ENCODE measurements around the gene SH3PXD2A. TPM values are rescaled to one million over a fixed set of nuclear protein-coding genes. Genes with fewer than 3 reads are reported as not detected.

SH3PXD2A gene
- total and polyA plus RNA-seq, 2 donors (not counting 1 experiment from before 2014, with no cell fraction given): 3.2 to 33.5 TPM

- intact Hi-C loops (cut with micrococcal nuclease): no loop called here
- peak; percentile 60 for DNase-seq
- Histone ChIP-seq H3K9me3 (ENCODE audit: control extremely low read depth in 1 of 3, control insufficient read depth in 2 of 3, insufficient read depth in 1 of 3, low read length in 2 of 3) (peaks cover 0 to 8% (median 0%) of the 10 kb centered on the region in 3 donors), H3K9ac (ENCODE audit: low read length) (peak overlapping the region; percentile 73), H3K27me3 (replicated peaks in 1 of 4; ENCODE audit: control extremely low read depth in 1 of 4, control insufficient read depth in 3 of 4, insufficient read depth in 4 of 4, low read length in 3 of 4) (peaks cover 0 to 7% (median 0%) of the 10 kb centered on the region in 4 experiments), H3K27ac (ENCODE audit: low read length in 2 of 2) (peak overlapping the region; percentile 34 to 35), H3K4me3 (ENCODE audit: control extremely low read depth in 1 of 5, extremely low read depth in 1 of 5, insufficient read depth in 1 of 5, low read depth in 2 of 5, low read length in 4 of 5) (peak overlapping the region; percentile 38 to 77 (median 69)), H3K4me2 (replicated peaks; ENCODE audit: low read depth, low read length, poor library complexity, severe bottlenecking) (peak overlapping the region; percentile 85), H3K36me3 (replicated peaks in 1 of 2; ENCODE audit: control extremely low read depth in 1 of 2, control insufficient read depth in 1 of 2, extremely low read depth in 1 of 2, insufficient read depth in 2 of 2, low read length in 1 of 2) (no peaks in the 10 kb centered on the region), H4K20me1 (ENCODE audit: control insufficient read depth, insufficient read depth, low read length, poor library complexity, severe bottlenecking) (no peaks in the 10 kb centered on the region), H3K79me2 (ENCODE audit: control insufficient read depth, insufficient read depth, low read length) (no peaks in the 10 kb centered on the region), H3K4me1 (ENCODE audit: control insufficient read depth in 2 of 2, insufficient read depth in 2 of 2, low read length in 2 of 2) (peaks cover 43 to 49% of the 10 kb centered on the region in 2 donors), H2AFZ (ENCODE audit: insufficient read depth, low read depth, low read length, poor library complexity, severe bottlenecking) (peak overlapping the region; percentile 95)
- Mint-ChIP-seq H3K4me1 (peaks cover 45% of the 10 kb centered on the region), H3K27me3 (peaks cover 6% of the 10 kb centered on the region), H3K9me3 (ENCODE audit: insufficient read depth) (no peaks in the 10 kb centered on the region), H3K27ac (peak overlapping the region; percentile 75), H3K4me3 (peak overlapping the region; percentile 93)
- TF ChIP-seq EZH2 (IDR thresholded peaks at IDR 0.05; ENCODE audit: borderline replicate concordance, insufficient read depth, low read depth, low read length, poor library complexity, severe bottlenecking) (no peak), CTCF (IDR thresholded peaks at IDR 0.05) (no peak)
- peak; percentile 80 for ATAC-seq (ENCODE audit: low read depth)
- POLR2A ChIA-PET: interaction anchor here (0.6 kb wide), 1 partner anchor 122 kb away, joined by 3 read pairs; no protein-coding TSS in a partner anchor
- CTCF ChIA-PET: interaction anchor here (0.9 to 1.5 kb wide), 3 partner anchors 8 to 85 kb away, joined by 3 to 4 read pairs (median 3); no protein-coding TSS in a partner anchor
- WGBS (ENCODE audit: insufficient coverage): 1% methylated on average over 27 of the region's 28 CpGs
These were observed 83.1 kb downstream of the SH3PXD2A start for GRCh38 chr10:103772096-103772845.

- peaks cover 57% of the 10 kb centered on the region for H3K4me1 Mint-ChIP-seq
- CTCF ChIA-PET: no interaction called here
- no peak for DNase-seq
- Histone ChIP-seq H3K36me3 (replicated peaks in 1 of 2; ENCODE audit: control extremely low read depth in 1 of 2, control insufficient read depth in 1 of 2, extremely low read depth in 1 of 2, insufficient read depth in 2 of 2, low read length in 1 of 2) (no peaks in the 10 kb centered on the region), H3K27ac (ENCODE audit: low read length in 2 of 2) (no peak overlapping the region), H2AFZ (ENCODE audit: insufficient read depth, low read depth, low read length, poor library complexity, severe bottlenecking) (no peak overlapping the region), H3K4me3 (ENCODE audit: control extremely low read depth in 1 of 5, extremely low read depth in 1 of 5, insufficient read depth in 1 of 5, low read depth in 2 of 5, low read length in 4 of 5) (no peak overlapping the region), H3K4me2 (replicated peaks; ENCODE audit: low read depth, low read length, poor library complexity, severe bottlenecking) (no peak overlapping the region), H3K9ac (ENCODE audit: low read length) (no peak overlapping the region), H4K20me1 (ENCODE audit: control insufficient read depth, insufficient read depth, low read length, poor library complexity, severe bottlenecking) (no peaks in the 10 kb centered on the region), H3K27me3 (replicated peaks in 1 of 4; ENCODE audit: control extremely low read depth in 1 of 4, control insufficient read depth in 3 of 4, insufficient read depth in 4 of 4, low read length in 3 of 4) (peaks cover 0 to 5% (median 0%) of the 10 kb centered on the region in 4 experiments), H3K9me3 (ENCODE audit: control extremely low read depth in 1 of 3, control insufficient read depth in 2 of 3, insufficient read depth in 1 of 3, low read length in 2 of 3) (peaks cover 0 to 8% (median 0%) of the 10 kb centered on the region in 3 donors), H3K79me2 (ENCODE audit: control insufficient read depth, insufficient read depth, low read length) (no peaks in the 10 kb centered on the region), H3K4me1 (ENCODE audit: control insufficient read depth in 2 of 2, insufficient read depth in 2 of 2, low read length in 2 of 2) (peaks cover 53 to 59% of the 10 kb centered on the region in 2 donors)
- no peaks in the 10 kb centered on the region for H3K9me3 Mint-ChIP-seq (ENCODE audit: insufficient read depth)
- H3K27me3 Mint-ChIP-seq: no peaks in the 10 kb centered on the region
- WGBS (ENCODE audit: insufficient coverage): 91% methylated on average over 2 of the region's 2 CpGs
- no peak overlapping the region for H3K4me3 Mint-ChIP-seq
- TF ChIP-seq CTCF (IDR thresholded peaks at IDR 0.05) (no peak), EZH2 (IDR thresholded peaks at IDR 0.05; ENCODE audit: borderline replicate concordance, insufficient read depth, low read depth, low read length, poor library complexity, severe bottlenecking) (no peak)
- POLR2A ChIA-PET: no interaction called here
- intact Hi-C loops (cut with micrococcal nuclease): no loop called here
- ATAC-seq (ENCODE audit: low read depth): no peak
- no peak overlapping the region for H3K27ac Mint-ChIP-seq
These were observed 85.2 kb downstream of the SH3PXD2A start for GRCh38 chr10:103770139-103770538.
